Omental fat pad (tissue), 4 donors: ENCODE measurements around the gene C12orf75. TPM values are rescaled to one million over a fixed set of nuclear protein-coding genes. Genes with fewer than 3 reads are reported as not detected.
"Not testable (repeated sequence)": the region's sequence is repeated elsewhere in the genome, so short reads cannot be mapped to it uniquely, and the experiment has no call there.

Experiments
- ATAC-seq: fragments of 150-250 bp; one replicate; pipeline ENCODE4 v1.9.1; 2016; ENCODE audit warnings: mild to moderate bottlenecking, moderate library complexity; ENCODE audit not compliant: low FRiP score
- DNase-seq: peaks from one replicate; pipeline ENCODE4 v3.0.0-alpha.2; 2019; ENCODE audit warnings: low spot score
- CTCF ChIP-seq, 3 donors: fragments of 450-650 bp; IDR thresholded peaks; one replicate each; pipeline ENCODE4 v1.5.1; 2016 to 2017; ENCODE audit warnings: antibody characterized with exemption in 3 of 3, mild to moderate bottlenecking in 3 of 3, moderate library complexity in 2 of 3
- total RNA-seq, 4 donors: library from RNA; depleted of rRNA; stranded (reverse); fragments of >200 nt; gene quantifications; one replicate each; pipeline ENCODE4 v1.1.0, GENCODE V29; 2016

Gene C12orf75
- total RNA-seq, 4 donors from 2014 or later: 3.5 to 7.0 (median 3.8) TPM

DNA sequence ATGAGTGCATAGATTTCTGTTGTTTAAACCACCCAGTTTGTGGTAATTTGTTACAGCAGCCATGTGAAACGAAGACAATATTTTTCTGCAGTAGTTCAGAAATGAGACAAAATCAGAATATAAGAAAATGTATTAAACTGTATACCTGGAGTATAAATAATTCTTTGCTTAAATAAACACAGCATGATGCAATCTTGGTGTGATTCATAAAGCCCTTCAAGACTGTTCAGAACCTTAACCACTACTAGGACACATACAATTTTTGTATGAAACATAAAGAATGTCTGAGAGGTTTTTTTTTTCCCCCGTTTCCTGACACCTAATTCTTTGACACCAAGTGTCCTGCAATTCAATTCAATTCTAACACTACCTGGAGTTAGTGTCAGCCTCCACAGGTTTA is 10.5 kb downstream of the C12orf75 start:
- no peak for TF ChIP-seq CTCF (IDR thresholded peaks at IDR 0.05)
- DNase-seq (no peak), ATAC-seq (no peak)

- DNase-seq, ATAC-seq: not testable (repeated sequence)
Measured at GRCh38 chr12:105341620-105342019, 11.1 kb downstream of the C12orf75 start.

GRCh38 chr12:105342464-105342863 is 12.0 kb downstream of the C12orf75 start:
- no peak for TF ChIP-seq CTCF (IDR thresholded peaks at IDR 0.05)
- ATAC-seq: no peak
- DNase-seq: no peak

GRCh38 chr12:105343836-105344235 is 13.3 kb downstream of the C12orf75 start:
- DNase-seq (no peak), ATAC-seq (no peak)
- TF ChIP-seq CTCF (IDR thresholded peaks at IDR 0.05): no peak

DNA sequence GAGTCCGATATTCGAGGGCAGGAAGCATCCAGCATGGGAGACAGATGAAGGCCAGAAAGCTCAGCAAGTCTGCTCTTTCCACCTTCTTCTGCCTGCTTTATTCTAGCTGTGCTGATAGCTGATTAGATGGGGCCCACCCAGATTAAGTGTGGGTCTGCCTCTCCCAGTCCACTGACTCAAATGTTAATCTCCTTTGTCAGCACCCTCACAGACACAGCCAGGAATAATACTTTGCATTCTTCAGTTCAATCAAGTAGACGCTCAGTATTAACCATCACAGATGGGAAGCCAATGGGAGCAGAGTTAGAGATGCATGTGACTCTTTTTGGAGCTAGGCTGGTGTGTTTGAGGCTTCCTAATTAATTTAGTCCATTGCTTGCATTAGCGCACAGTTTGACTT is 17.0 kb downstream of the C12orf75 start:
- DNase-seq: no peak
- TF ChIP-seq CTCF (IDR thresholded peaks at IDR 0.05): no peak

GRCh38 chr12:105348142-105348541 is 17.7 kb downstream of the C12orf75 start:
- no peak for DNase-seq
- ATAC-seq: no peak
- TF ChIP-seq CTCF (IDR thresholded peaks at IDR 0.05): no peak

More for the DNA sequence above, 17.0 kb downstream of the C12orf75 start:
- no peak for ATAC-seq

GRCh38 chr12:105348561-105348960 is 18.1 kb downstream of the C12orf75 start:
- DNase-seq: no peak
- TF ChIP-seq CTCF (IDR thresholded peaks at IDR 0.05): no peak
- no peak for ATAC-seq

- TF ChIP-seq CTCF (IDR thresholded peaks at IDR 0.05): no peak
- DNase-seq (no peak), ATAC-seq (no peak)
Measured at GRCh38 chr12:105349138-105349537, 18.6 kb downstream of the C12orf75 start.
